Activated CD4-positive, alpha-beta T cell treated with anti-CD3 and anti-CD28 coated beads, Interleukin-2, amount 50 U/mL, for 48 hours (primary cell): ENCODE data around the gene LRRC73.
"Not testable (repeated sequence)": the region's sequence is repeated elsewhere in the genome, so short reads cannot be mapped to it uniquely, and the experiment has no call there.

ENCODE experiments used
- DNase-seq, 2 experiments: peaks; one replicate each; pipeline ENCODE4 v3.0.0-alpha.2; 2020

Gene LRRC73

DNA sequence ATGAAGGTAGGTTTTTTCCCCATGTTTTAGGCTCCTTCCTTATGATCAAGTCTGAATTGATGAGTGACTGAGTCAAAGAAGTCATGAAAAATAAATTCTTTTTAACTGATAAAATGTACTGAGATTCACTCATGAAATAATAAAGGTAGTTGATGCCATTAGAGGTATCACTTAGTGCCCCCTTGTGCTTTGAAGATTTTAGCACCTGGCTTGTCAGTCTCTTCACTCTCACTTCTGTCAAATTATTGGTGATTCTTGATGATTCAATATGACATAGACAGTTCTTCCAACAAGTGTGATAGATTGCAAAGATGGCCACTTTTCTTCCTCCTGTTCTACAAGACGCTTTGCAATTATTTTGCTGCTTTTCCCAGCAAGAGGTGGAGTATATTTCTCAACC is 50.6 kb downstream of the LRRC73 start:
- no peak for DNase-seq

- not testable (repeated sequence) for DNase-seq
Observed at GRCh38 chr6:43458154-43458553, 52.0 kb downstream of the LRRC73 start.

DNA sequence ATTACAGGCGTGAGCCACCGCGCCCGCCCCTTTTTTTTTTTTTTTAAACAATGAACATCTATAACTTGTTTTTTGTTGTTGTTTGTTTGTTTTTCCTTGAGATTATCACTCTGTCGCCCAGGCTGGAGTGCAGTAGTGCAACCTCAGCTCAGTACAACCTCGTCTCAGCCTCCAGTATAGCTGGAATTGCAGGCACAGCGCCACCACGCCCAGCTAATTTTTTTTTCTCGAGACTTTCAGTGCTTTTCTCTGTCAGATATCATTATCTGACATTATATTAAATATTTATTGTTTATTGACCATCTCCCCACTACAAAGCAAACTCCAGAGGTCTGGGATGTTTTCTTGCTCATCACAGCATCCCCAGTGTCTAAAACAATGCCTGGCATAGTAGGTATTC is 52.5 kb downstream of the LRRC73 start:
- DNase-seq = no peak
